ENCODE data around the gene ATOH8.

- TF ChIP-seq CTCF (optimal IDR thresholded peaks at IDR 0.05 in 1 of 3, IDR thresholded peaks at IDR 0.05 in 1 of 3, conservative IDR thresholded peaks at IDR 0.05 in 1 of 3; ENCODE audit: extremely low read depth in 1 of 3, insufficient read depth in 2 of 3, low read length in 3 of 3) (no peak), EZH2 (IDR thresholded peaks at IDR 0.05; ENCODE audit: low read length) (no peak)
Measured at GRCh38 chr2:85796341-85797262, 42.8 kb downstream of the ATOH8 start.
